Thymus (tissue), 14 donors: ENCODE data around the gene OR6F1. TPM values are rescaled to one million over a fixed set of nuclear protein-coding genes. Genes with fewer than 3 reads are reported as not detected.
"Not testable (repeated sequence)": the region's sequence is repeated elsewhere in the genome, so short reads cannot be mapped to it uniquely, and the experiment has no call there.

Source experiments
- DNase-seq, 9 donors: peaks; one replicate each; pipeline ENCODE4 v3.0.0-alpha.2; 2013; ENCODE audit warnings: low spot score in 9 of 9, low read depth in 6 of 9, missing footprints in 1 of 9
- H3K27ac ChIP-seq, 2 donors: one replicate each; pipeline ENCODE4 v1.5.1; 2013; ENCODE audit warnings: control low read depth in 1 of 2, low read depth in 1 of 2, low read length in 1 of 2, mild to moderate bottlenecking in 1 of 2, moderate library complexity in 1 of 2
- H3K27me3 ChIP-seq, 2 donors: one replicate each; pipeline ENCODE4 v1.5.1; 2013; ENCODE audit warnings: low read length in 1 of 2; ENCODE audit not compliant: control insufficient read depth in 2 of 2, insufficient read depth in 1 of 2
- H3K36me3 ChIP-seq, 2 donors: one replicate each; pipeline ENCODE4 v1.5.1; 2013; ENCODE audit warnings: low read length in 1 of 2, mild to moderate bottlenecking in 1 of 2, moderate library complexity in 1 of 2; ENCODE audit not compliant: control insufficient read depth in 2 of 2, insufficient read depth in 2 of 2
- H3K4me1 ChIP-seq, 2 donors: one replicate each; pipeline ENCODE4 v1.5.1; 2013; ENCODE audit warnings: low read length in 2 of 2; ENCODE audit not compliant: control insufficient read depth in 2 of 2, insufficient read depth in 2 of 2
- H3K4me3 ChIP-seq, 2 donors: one replicate each; pipeline ENCODE4 v1.5.1; 2013; ENCODE audit warnings: low read length in 2 of 2, control low read depth in 1 of 2, mild to moderate bottlenecking in 1 of 2
- H3K9me3 ChIP-seq, 2 donors: one replicate each; pipeline ENCODE4 v1.5.1; 2013; ENCODE audit warnings: low read length in 1 of 2, mild to moderate bottlenecking in 1 of 2; ENCODE audit not compliant: control insufficient read depth in 2 of 2, insufficient read depth in 1 of 2
- WGBS: extraction: QIAGEN DNeasy Blood & Tissue Kit; methylation state at CpG from one replicate; pipeline ENCODE4 v1.1.7; 2013; 5-methylcytosine and 5-hydroxymethylcytosine counted together
- long read RNA-seq, 10 donors: transcript quantifications; one replicate each; lab custom pipeline, GENCODE V29; 2026
- polyA plus RNA-seq: library from polyadenylated mRNA; stranded (reverse); fragments of 200-250 nt; gene quantifications from one replicate; pipeline ENCODE4 v1.2.3, GENCODE V29; 2013
- total RNA-seq: library from RNA; stranded (reverse); fragments of 120-200 nt; gene quantifications from one replicate; pipeline ENCODE4 v1.2.4, GENCODE V29; 2013
- donor health status: healthy.

Gene OR6F1
- total RNA-seq (not detected), polyA plus RNA-seq (not detected)
- long read RNA-seq, donor 1, result 0 reads
- long read RNA-seq, donor 2, result 0 reads
- long read RNA-seq, donor 3, result 0 reads
- long read RNA-seq, donor 4, result 0 reads
- long read RNA-seq, donor 5, result 0 reads
- long read RNA-seq, donor 6, result 0 reads
- long read RNA-seq, donor 7, result 0 reads
- long read RNA-seq, donor 8, result 0 reads
- long read RNA-seq, donor 9, result 0 reads
- long read RNA-seq, donor 10, result 0 reads

DNA sequence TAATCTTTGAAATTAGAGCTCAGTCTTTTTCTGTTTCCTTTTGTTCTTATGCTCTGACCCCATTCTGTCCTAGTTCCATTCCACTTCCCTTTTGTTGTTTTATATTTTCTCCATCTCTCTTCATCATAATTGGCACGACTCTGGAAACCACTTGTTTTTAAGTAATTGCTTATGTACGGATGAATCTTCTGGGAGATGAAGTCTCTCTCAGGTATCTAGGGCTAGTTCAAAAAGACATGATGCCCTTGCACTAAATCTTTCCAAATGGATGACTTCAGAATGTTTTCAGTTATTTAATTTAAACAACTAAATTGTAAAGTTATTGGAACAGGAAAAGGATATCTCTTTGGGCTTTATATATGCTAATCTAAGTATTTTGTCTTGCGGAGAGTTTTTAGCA is at the start of gene OR6F1:
TSS of gene OR6F1 (minus strand) at position 101 of the 400 bp plus-strand sequence. CDS start 3,891 bp downstream, outside the sequence.
- DNase-seq, result no peak
- Histone ChIP-seq H3K4me3 (no peak within 1 kb of the TSS), H3K9me3 (peaks cover 2 to 3% of the 10 kb centered on the region in 2 donors), H3K4me1 (no peaks in the 10 kb centered on the region), H3K27me3 (no peaks in the 10 kb centered on the region), H3K27ac (no peak within 1 kb of the TSS), H3K36me3 (no peaks in the 10 kb centered on the region)
- WGBS, result 97% methylated on average over 3 of the region's 3 CpGs

GRCh38 chr1:247760456-247760855 is 44.0 kb upstream of the OR6F1 start, which contains the start of gene OR1C1:
TSS of gene OR1C1 (minus strand) at chr1:247760556. CDS start at chr1:247758406, 2,150 bp downstream.
- Histone ChIP-seq H3K9me3 (no peaks in the 10 kb centered on the region), H3K27me3 (no peaks in the 10 kb centered on the region), H3K4me3 (no peak within 1 kb of the TSS), H3K36me3 (no peaks in the 10 kb centered on the region), H3K4me1 (no peaks in the 10 kb centered on the region), H3K27ac (no peak within 1 kb of the TSS)
- DNase-seq, result no peak
- 97% methylated on average over 3 of the region's 3 CpGs for WGBS

DNA sequence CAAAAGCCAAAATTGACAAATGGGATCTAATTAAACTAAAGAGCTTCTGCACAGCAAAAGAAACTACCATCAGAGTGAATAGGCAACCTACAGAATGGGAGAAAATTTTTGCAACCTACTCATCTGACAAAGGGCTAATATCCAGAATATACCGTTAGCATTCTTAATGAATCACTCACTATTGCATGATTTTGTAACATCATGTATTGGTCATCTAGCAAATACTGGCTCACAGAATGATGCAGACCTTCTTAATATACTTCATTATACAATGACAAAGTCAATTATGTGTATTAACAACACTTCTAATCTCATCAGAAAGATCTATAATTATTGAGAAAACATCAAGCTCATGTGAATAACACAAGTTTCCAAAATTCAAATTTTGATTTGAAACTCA is 37.9 kb upstream of the OR6F1 start:
- H3K27ac ChIP-seq, H3K36me3 ChIP-seq, H3K4me3 ChIP-seq, H3K4me1 ChIP-seq, DNase-seq, H3K27me3 ChIP-seq: not testable (repeated sequence)
- H3K9me3 ChIP-seq, result peaks cover 0 to 11% of the 10 kb centered on the region in 2 donors
- WGBS, result 95% methylated on average over 1 of the region's 1 CpG

- Histone ChIP-seq H3K4me1 (no peaks in the 10 kb centered on the region), H3K27me3 (no peaks in the 10 kb centered on the region), H3K36me3 (no peaks in the 10 kb centered on the region), H3K9me3 (peaks cover 0 to 12% of the 10 kb centered on the region in 2 donors), H3K27ac (no peak overlapping the region), H3K4me3 (no peak overlapping the region)
- no peak for DNase-seq
- 97% methylated on average over 1 of the region's 1 CpG for WGBS
These were observed 33.4 kb upstream of the OR6F1 start for GRCh38 chr1:247749870-247750269.

- H3K36me3 ChIP-seq, result no peaks in the 10 kb centered on the region
- H3K4me3 ChIP-seq, result no peak within 1 kb of the TSS
- H3K4me1 ChIP-seq, result no peaks in the 10 kb centered on the region
- H3K9me3 ChIP-seq, result peaks cover 0 to 12% of the 10 kb centered on the region in 2 donors
- no peaks in the 10 kb centered on the region for H3K27me3 ChIP-seq
- DNase-seq, result no peak
- 96% methylated on average over 2 of the region's 2 CpGs for WGBS
- no peak within 1 kb of the TSS for H3K27ac ChIP-seq
These were observed 31.6 kb upstream of the OR6F1 start, which contains the start of gene OR14A2 for GRCh38 chr1:247748041-247748440. TSS of gene OR14A2 (minus strand) at chr1:247748141.

DNA sequence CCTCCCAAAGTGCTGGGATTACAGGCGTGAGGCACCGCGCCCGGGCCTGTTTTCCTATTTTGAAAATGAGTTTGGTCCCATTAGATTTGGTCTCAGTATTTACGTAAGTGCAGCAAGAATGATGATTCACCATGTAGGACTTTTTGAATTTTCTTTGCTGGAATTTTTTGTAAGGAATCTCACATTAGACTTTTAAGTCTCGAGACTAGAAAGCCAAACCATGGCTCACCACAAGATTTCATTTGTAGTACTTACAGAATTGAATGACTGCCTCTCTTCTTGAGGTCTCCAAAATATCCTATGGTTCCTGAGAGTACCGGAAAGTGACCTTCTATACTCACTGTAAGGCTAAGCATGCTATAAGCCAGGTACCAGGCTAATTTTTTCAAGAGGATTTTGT is 31.2 kb upstream of the OR6F1 start:
- Histone ChIP-seq H3K4me1 (no peaks in the 10 kb centered on the region), H3K36me3 (no peaks in the 10 kb centered on the region), H3K4me3 (no peak overlapping the region), H3K27me3 (no peaks in the 10 kb centered on the region), H3K9me3 (peaks cover 0 to 12% of the 10 kb centered on the region in 2 donors), H3K27ac (no peak overlapping the region)
- no peak for DNase-seq
- 97% methylated on average over 7 of the region's 7 CpGs for WGBS

- Histone ChIP-seq H3K27me3 (no peaks in the 10 kb centered on the region), H3K4me3 (no peak overlapping the region), H3K9me3 (peaks cover 0 to 12% of the 10 kb centered on the region in 2 donors), H3K27ac (no peak overlapping the region), H3K36me3 (no peaks in the 10 kb centered on the region), H3K4me1 (no peaks in the 10 kb centered on the region)
- DNase-seq, result no peak
- WGBS, result 92% methylated on average over 3 of the region's 3 CpGs
These were observed 30.0 kb upstream of the OR6F1 start for GRCh38 chr1:247746391-247746935.

DNA sequence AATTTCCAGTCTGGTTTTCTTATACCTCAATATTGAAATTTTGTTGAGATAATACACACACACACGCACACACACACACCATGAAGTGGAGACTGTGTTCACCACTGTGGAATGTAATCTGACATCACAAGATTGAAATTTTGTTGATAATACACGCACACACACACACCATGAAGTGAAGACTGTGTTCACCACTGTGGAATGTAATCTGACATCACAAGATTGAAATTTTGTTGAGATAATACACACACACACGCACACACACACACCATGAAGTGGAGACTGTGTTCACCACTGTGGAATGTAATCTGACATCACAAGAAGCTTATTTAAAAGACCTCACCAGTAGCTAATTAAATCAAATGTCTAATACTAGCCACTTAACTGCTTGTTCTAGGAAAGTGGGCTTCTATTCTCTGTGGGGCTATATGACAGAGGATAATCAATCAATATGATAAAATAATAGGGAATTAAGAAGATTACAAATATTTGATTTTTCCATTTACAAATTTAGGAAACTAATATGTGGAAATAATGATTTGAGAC is 25.8 kb upstream of the OR6F1 start:
- not testable (repeated sequence) for H3K27me3 ChIP-seq, DNase-seq, H3K36me3 ChIP-seq, H3K27ac ChIP-seq, H3K9me3 ChIP-seq, H3K4me3 ChIP-seq, H3K4me1 ChIP-seq
- WGBS, result 93% methylated on average over 3 of the region's 3 CpGs

- no peaks in the 10 kb centered on the region for H3K27me3 ChIP-seq
These were observed 25.3 kb upstream of the OR6F1 start for GRCh38 chr1:247741756-247742155.

More at GRCh38 chr1:247741756-247742155, 25.3 kb upstream of the OR6F1 start:
- Histone ChIP-seq H3K4me1 (no peaks in the 10 kb centered on the region), H3K9me3 (no peaks in the 10 kb centered on the region), H3K4me3 (no peak overlapping the region), H3K36me3 (no peaks in the 10 kb centered on the region), H3K27ac (no peak overlapping the region)
- DNase-seq, result no peak
- 93% methylated on average over 5 of the region's 5 CpGs for WGBS
